Measurements from ENCODE around the gene TNS1. TPM values are rescaled to one million over a fixed set of nuclear protein-coding genes. Genes with fewer than 3 reads are reported as not detected.
A peak's percentile ranks its signal among the peaks of the same experiment; 100 is the strongest.

TNS1 gene
- total and polyA plus RNA-seq, 7 donors: 73.4 to 742 (median 276) TPM

DNA sequence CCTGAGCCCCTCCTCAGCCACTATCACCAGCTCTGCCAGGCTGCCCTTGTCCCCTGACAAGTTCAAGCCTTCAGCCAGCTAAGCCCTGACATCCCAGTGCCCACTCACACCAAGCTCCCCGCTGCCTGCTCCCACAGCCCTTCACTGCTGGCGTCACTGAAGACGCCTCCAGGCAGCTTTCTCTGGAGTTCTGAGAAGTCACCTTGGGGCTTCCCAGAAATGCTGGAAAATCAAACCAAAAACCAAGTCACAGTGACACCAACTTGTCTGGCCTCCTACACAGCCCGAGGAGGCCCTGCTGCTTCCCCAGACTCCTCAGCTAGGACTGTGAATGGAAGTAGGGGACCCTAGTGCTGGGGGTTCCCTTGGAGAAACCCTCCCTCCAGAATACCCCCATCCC is 2.2 kb upstream of the TNS1 start:
- H3K9me3 ChIP-seq: no peaks in the 10 kb centered on the region
- DNase-seq: no peak
- no peak for TF ChIP-seq CTCF (IDR thresholded peaks at IDR 0.05)
- H3K4me3 ChIP-seq: no peak overlapping the region
- H3K36me3 ChIP-seq (ENCODE audit: insufficient read depth in 1 of 2, low read depth in 1 of 2): no peaks in the 10 kb centered on the region
- H3K4me1 ChIP-seq: peaks cover 31% of the 10 kb centered on the region
- H3K27ac ChIP-seq: peak overlapping the region; percentile 32
- 84 to 98% (median 87%) methylated on average over 4 of the region's 4 CpGs for WGBS, 3 donors
- intact Hi-C loops (cut with DNase I): no loop called here
- H3K27me3 ChIP-seq (ENCODE audit: insufficient read depth in 3 of 3, low read length in 2 of 3): no peaks in the 10 kb centered on the region
- no peak for ATAC-seq

DNA sequence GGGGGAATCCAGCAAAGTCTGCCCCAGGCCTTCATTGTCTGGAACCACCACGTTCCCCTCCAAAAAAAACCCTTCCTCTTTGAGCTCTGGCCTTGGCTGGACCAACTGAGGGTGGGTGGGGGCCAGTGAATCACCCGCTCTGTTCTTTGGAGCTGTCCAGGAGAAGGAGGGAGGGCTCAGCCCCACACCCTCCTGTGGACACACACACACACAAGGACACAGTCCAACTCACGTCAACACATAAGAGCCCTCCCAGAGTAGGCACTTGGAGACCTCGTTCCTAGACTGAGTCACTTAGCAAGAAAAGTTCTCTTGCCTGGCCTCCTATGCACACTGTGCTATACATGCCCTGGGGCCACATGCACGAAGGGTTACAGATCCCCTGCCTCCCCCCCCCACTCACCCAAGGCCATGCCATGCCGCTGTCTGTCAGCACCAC is 1.2 kb upstream of the TNS1 start:
- intact Hi-C loops (cut with DNase I): no loop called here
- H3K4me1 ChIP-seq: peaks cover 31% of the 10 kb centered on the region
- peak overlapping the region; percentile 32 for H3K27ac ChIP-seq
- DNase-seq (peak; percentile 86 to 93), ATAC-seq (peak; percentile 74 to 89 (median 86))
- no peak overlapping the region for H3K4me3 ChIP-seq
- H3K9me3 ChIP-seq: no peaks in the 10 kb centered on the region
- no peaks in the 10 kb centered on the region for H3K27me3 ChIP-seq (ENCODE audit: insufficient read depth in 3 of 3, low read length in 2 of 3)
- no peaks in the 10 kb centered on the region for H3K36me3 ChIP-seq (ENCODE audit: insufficient read depth in 1 of 2, low read depth in 1 of 2)
- TF ChIP-seq CTCF (IDR thresholded peaks at IDR 0.05): no peak
- 33 to 79% (median 37%) methylated on average over 6 of the region's 6 CpGs for WGBS, 3 donors

DNA sequence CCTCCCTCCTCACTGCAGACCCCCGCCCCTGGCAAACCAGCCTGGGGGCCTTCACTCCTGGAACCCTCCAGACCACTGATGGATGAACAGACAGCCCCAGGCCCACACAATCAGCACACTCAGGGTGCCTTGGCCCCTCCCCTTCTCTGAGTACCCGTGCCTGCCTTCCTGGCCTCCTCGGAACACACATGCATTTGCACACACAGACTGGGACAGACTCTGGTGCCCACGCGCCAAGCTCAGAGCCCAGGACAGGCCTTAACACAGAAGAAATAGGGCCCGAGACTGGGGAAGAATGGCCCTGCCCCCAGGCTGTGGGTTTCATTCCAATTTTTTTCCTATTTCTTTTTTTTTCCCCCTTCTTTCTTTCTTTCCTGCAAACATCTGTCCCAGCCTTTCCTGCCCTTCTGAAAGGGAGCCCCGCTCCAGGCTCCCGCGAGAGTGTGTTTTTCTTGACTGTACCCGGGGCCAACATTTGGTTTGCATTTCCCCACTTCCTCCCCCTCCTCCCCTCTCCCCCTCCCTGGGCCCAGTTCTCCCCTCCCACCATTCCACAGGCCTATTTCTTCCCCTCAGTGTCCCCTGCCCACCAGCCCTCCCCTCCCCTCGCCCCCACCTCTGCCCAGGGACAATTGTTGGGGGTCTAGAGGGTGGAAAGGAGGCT is 618 bp upstream of the TNS1 start:
- Histone ChIP-seq H3K36me3 (ENCODE audit: insufficient read depth in 1 of 2, low read depth in 1 of 2) (no peaks in the 10 kb centered on the region), H3K27ac (peak overlapping the region; percentile 2), H3K9me3 (no peaks in the 10 kb centered on the region), H3K4me3 (no peak overlapping the region), H3K27me3 (ENCODE audit: insufficient read depth in 3 of 3, low read length in 2 of 3) (no peaks in the 10 kb centered on the region), H3K4me1 (peaks cover 26% of the 10 kb centered on the region)
- DNase-seq: peak in 1 of 2 donors; percentile 65
- peak in 3 of 4 donors; percentile 8 to 21 (median 8) for ATAC-seq
- intact Hi-C loops (cut with DNase I): no loop called here
- no peak for TF ChIP-seq CTCF (IDR thresholded peaks at IDR 0.05)
- whole genome bisulfite sequencing, 3 donors: 57 to 78% (median 60%) methylated on average over 10 to 11 of the region's 11 CpGs

DNA sequence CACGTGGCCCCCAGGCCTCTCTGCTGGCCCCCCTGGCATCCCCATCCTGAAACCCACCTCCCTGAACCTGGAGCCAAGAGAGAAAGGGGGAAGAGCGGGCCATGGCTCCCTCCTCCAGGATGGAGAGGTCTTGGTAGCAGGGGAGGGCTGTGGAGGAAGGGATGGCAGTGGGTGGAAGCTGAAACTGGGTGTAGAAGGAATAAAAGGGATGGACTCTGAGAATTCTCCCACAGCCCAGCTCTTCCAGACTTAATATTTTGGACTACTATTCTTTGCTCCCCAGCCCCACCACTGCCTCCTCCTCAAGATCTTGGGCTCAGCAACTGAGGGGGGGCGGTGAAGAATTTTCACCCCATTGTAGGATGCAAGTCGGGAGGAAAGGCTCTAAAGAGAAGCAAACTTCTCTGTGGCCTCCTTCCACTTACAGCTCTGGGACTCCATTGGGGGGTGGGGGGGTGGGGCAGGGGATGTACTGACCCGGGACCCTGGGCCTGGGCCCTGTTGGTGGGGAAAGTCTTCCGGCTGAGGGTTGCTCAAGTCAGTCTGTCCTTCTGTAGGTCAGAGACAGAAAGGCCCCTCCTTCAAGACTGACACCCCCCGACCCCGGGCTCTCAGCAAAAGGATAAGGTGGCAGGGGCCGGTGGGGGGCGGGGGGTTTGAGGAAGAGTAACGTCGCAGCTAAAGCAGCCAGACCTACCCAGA is 501 bp downstream of the TNS1 start:
- DNase-seq: no peak
- intact Hi-C loops (cut with DNase I): no loop called here

More for the DNA sequence above, 501 bp downstream of the TNS1 start:
- Histone ChIP-seq H3K4me3 (peak overlapping the region; percentile 43), H3K9me3 (no peaks in the 10 kb centered on the region), H3K27me3 (ENCODE audit: insufficient read depth in 3 of 3, low read length in 2 of 3) (no peaks in the 10 kb centered on the region), H3K27ac (no peak overlapping the region), H3K36me3 (ENCODE audit: insufficient read depth in 1 of 2, low read depth in 1 of 2) (no peaks in the 10 kb centered on the region), H3K4me1 (peaks cover 23% of the 10 kb centered on the region)
- TF ChIP-seq CTCF (IDR thresholded peaks at IDR 0.05): no peak
- ATAC-seq: no peak
- WGBS, 3 donors: 64 to 83% (median 70%) methylated on average over 12 of the region's 12 CpGs
